ENCODE measurements around the gene MBP.

Gene MBP

GRCh38 chr18:77108821-77109647 is 23.5 kb downstream of the MBP start:
- TF ChIP-seq, protein P1, sequence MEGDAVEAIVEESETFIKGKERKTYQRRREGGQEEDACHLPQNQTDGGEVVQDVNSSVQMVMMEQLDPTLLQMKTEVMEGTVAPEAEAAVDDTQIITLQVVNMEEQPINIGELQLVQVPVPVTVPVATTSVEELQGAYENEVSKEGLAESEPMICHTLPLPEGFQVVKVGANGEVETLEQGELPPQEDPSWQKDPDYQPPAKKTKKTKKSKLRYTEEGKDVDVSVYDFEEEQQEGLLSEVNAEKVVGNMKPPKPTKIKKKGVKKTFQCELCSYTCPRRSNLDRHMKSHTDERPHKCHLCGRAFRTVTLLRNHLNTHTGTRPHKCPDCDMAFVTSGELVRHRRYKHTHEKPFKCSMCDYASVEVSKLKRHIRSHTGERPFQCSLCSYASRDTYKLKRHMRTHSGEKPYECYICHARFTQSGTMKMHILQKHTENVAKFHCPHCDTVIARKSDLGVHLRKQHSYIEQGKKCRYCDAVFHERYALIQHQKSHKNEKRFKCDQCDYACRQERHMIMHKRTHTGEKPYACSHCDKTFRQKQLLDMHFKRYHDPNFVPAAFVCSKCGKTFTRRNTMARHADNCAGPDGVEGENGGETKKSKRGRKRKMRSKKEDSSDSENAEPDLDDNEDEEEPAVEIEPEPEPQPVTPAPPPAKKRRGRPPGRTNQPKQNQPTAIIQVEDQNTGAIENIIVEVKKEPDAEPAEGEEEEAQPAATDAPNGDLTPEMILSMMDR (conservative IDR thresholded peaks at IDR 0.05; ENCODE audit: low read depth, low read length) = no peak
- no peak for DNase-seq (ENCODE audit: low read depth)
- no peak overlapping the region for H3K4me3 ChIP-seq (ENCODE audit: low read length)

DNA sequence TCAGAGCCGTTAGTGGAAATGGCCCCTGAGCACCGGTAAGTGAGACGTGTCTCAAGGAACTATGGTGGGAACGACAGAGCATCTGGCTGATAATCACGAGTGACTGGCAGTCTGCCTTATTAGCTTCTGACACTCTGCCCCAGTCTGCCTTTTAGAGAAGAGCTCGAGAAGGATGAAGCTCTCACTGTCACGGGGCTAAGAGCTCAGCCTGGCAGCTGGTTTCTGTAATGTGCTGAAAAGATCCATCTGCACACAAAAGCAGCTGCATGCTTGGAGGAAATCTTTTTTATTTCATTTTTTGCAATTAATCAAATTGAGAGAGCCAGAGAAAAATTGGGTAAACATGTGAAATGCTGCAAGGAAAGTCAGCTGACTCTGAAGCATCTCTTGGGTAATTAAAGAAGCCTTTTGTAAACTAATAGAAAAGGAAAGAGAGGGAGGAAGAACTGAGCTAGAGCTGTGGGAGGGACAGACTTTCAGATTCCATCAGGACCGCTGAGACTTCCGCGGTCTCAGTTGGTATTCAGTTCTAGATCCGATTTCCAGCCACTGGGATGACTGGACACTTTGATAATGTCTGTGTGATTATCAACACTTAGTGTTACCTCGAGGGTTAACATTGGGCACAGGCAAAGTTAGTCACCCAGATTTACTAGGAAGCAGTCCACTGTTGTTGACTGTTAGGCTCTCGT is 24.4 kb downstream of the MBP start:
- TF ChIP-seq, protein P1 (conservative IDR thresholded peaks at IDR 0.05; ENCODE audit: low read depth, low read length) = no peak
- peak; percentile 75 for DNase-seq (ENCODE audit: low read depth)
- H3K4me3 ChIP-seq (ENCODE audit: low read length) = no peak overlapping the region

GRCh38 chr18:77107292-77107691 is 25.3 kb downstream of the MBP start:
- no peak for DNase-seq (ENCODE audit: low read depth)
- no peak overlapping the region for H3K4me3 ChIP-seq (ENCODE audit: low read length)
- TF ChIP-seq, protein P1 (conservative IDR thresholded peaks at IDR 0.05; ENCODE audit: low read depth, low read length) = no peak

DNA sequence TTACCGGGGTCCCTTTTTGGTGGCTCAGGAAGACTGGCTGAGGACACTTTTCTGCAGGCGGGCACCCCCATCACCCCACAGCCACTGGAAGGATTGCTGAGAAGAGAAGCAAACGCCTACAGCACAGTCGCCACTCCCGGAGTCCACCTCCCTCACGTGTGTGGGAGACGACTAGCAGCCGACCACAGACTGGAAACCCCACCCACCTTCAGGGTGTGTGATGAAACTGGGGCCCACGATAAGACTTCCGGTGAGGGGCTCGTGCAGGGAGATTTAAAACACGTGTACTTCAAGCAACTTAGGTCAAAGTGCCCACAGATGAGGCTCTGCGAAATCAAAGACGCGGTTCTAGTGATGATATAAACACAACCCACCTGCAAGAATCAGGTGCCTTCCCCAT is 26.3 kb downstream of the MBP start:
- no peak overlapping the region for H3K4me3 ChIP-seq (ENCODE audit: low read length)
- TF ChIP-seq, protein P1 (conservative IDR thresholded peaks at IDR 0.05; ENCODE audit: low read depth, low read length) = no peak
- DNase-seq (ENCODE audit: low read depth) = no peak

DNA sequence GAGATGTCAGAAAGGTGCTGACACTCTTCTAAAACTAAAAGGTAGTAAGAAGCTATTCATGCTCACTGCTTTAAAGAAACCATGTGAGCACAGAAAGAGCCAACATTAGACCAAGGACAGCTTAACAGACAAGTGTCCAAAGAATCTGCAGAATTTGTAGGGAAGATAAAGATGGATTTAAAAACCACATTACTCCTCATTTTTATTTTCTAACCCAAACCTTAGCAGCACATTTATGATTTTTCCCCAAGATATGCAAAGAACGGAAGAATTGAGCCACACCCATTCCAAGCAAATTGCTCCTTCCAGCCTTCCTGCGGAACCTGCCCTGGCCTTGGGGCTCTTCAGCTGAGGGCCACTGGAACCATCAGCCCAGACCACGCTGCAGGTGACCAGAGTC is 26.9 kb downstream of the MBP start:
- TF ChIP-seq, protein P1 (conservative IDR thresholded peaks at IDR 0.05; ENCODE audit: low read depth, low read length) = no peak
- H3K4me3 ChIP-seq (ENCODE audit: low read length) = no peak overlapping the region
- DNase-seq (ENCODE audit: low read depth) = no peak

DNA sequence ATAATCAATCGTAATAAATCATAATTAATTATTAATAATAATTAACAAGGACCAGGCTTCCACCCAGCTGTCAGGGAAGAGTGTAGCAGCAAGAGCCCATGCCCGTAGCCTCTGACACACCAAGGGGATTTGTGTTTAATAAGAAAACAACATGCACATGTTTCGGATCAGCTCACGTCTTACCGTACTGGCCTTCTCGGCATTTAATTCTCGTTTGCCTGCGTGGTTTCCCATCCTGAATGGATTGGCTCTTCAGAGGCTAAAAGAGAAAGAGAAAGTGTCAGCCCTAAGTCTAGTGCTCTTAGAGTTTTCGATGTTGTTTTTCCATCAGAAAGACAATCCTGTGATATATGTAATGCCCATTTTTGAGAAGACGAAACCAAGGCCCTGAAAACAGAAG is 27.6 kb downstream of the MBP start:
- TF ChIP-seq, protein P1 (conservative IDR thresholded peaks at IDR 0.05; ENCODE audit: low read depth, low read length) = no peak
- peak; percentile 78 for DNase-seq (ENCODE audit: low read depth)
- no peak overlapping the region for H3K4me3 ChIP-seq (ENCODE audit: low read length)
